Measurements from ENCODE around the gene ZNF280B.

GRCh38 chr22:22478470-22478869 is 30.1 kb downstream of the ZNF280B start:
- no peak for TF ChIP-seq CTCF (conservative IDR thresholded peaks at IDR 0.05; ENCODE audit: low read depth, low read length)
- no peak for TF ChIP-seq EZH2phosphoT487 (IDR thresholded peaks at IDR 0.05; ENCODE audit: borderline replicate concordance, low read length)
- TF ChIP-seq EZH2 (IDR thresholded peaks at IDR 0.05; ENCODE audit: low read length, unreplicated experiment), result no peak
